Breast epithelium (tissue), 3 donors: Measurements from ENCODE around the gene B3GALT6.

Experiments used
- CTCF ChIP-seq, 3 donors: fragments of 450-650 bp; IDR thresholded peaks; one replicate each; pipeline ENCODE4 v1.5.1; 2016 to 2017; ENCODE audit warnings: antibody characterized with exemption in 3 of 3, mild to moderate bottlenecking in 3 of 3, moderate library complexity in 3 of 3
- POLR2AphosphoS5 ChIP-seq, 3 donors: sonication (generic); formaldehyde crosslinking; IDR thresholded peaks; one replicate each; pipeline ENCODE4 v1.6.1; 2017; ENCODE audit warnings: antibody characterized with exemption in 3 of 3

- TF ChIP-seq CTCF (IDR thresholded peaks at IDR 0.05) (no peak), POLR2AphosphoS5 (IDR thresholded peaks at IDR 0.05) (no peak)
Observed at GRCh38 chr1:1239227-1239613, 7.2 kb downstream of the B3GALT6 start.
